ENCODE results near the gene EIF3I. TPM values are rescaled to one million over a fixed set of nuclear protein-coding genes. Genes with fewer than 3 reads are reported as not detected.
"Not testable (repeated sequence)": the region's sequence is repeated elsewhere in the genome, so short reads cannot be mapped to it uniquely, and the experiment has no call there.

EIF3I gene
- total RNA-seq, 4 donors from 2014 or later = 193 to 383 (median 216) TPM

DNA sequence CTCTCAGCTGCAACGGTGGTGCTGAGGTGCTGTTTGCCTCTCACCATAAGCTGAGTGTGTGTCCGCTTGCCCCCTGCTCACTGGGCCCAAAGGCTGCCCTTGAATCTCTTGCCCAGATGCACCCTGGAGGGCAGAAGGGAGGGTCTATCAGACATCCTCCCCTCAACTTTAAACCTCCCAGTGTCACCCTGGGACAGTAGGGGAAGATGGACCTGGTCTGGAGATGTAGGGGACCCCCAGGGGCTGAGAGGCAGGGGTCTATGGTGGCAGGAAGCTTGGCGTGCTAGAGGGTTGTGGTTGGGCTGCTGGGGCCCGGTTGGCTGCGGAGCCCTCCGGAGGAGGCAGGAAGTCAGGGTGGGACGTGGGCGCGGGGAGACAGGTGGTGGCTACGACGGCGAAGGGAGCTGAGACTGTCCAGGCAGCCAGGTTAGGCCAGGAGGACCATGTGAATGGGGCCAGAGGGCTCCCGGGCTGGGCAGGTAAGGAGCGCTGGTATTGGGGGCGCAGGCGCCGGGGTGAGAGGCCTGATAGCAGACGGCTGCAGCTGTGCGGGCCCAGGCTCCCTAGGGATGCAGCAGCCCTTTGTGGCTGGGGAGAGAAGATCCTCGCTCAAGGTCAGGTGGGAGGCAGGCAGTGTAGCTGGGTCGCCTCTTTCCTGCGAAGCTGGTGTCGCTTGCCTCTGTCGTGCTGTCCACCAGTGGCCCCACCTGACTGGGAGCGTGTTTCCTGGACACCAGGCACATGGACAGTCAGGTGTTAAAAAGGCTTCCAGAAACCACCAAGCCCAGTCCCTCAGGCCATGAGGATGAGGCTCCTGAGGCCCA lies 28.9 kb downstream of the EIF3I start, which contains the start of gene LCK:
Gene LCK (plus strand): TSS at position 373 of the 824 bp plus-strand sequence. CDS start 23,065 bp downstream, outside the sequence.
- Histone ChIP-seq H3K27ac (peak within 1 kb of the TSS; percentile 51 to 79 (median 67)), H3K36me3 (no peaks in the 10 kb centered on the region), H3K4me1 (peaks cover 17 to 45% of the 10 kb centered on the region in 2 donors), H3K4me3 (replicated peaks in 1 of 3) (no peak within 1 kb of the TSS), H3K27me3 (no peaks in the 10 kb centered on the region), H3K9me3 (no peaks in the 10 kb centered on the region)
- no peak for TF ChIP-seq POLR2A (IDR thresholded peaks at IDR 0.05)
- TF ChIP-seq, protein P1, sequence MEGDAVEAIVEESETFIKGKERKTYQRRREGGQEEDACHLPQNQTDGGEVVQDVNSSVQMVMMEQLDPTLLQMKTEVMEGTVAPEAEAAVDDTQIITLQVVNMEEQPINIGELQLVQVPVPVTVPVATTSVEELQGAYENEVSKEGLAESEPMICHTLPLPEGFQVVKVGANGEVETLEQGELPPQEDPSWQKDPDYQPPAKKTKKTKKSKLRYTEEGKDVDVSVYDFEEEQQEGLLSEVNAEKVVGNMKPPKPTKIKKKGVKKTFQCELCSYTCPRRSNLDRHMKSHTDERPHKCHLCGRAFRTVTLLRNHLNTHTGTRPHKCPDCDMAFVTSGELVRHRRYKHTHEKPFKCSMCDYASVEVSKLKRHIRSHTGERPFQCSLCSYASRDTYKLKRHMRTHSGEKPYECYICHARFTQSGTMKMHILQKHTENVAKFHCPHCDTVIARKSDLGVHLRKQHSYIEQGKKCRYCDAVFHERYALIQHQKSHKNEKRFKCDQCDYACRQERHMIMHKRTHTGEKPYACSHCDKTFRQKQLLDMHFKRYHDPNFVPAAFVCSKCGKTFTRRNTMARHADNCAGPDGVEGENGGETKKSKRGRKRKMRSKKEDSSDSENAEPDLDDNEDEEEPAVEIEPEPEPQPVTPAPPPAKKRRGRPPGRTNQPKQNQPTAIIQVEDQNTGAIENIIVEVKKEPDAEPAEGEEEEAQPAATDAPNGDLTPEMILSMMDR (IDR thresholded peaks at IDR 0.05) = no peak
- intact Hi-C loops (cut with DNase I) = no loop called here
- WGBS, 2 donors = 86 to 88% methylated on average over 21 to 24 of the region's 25 CpGs
- DNase-seq = no peak

DNA sequence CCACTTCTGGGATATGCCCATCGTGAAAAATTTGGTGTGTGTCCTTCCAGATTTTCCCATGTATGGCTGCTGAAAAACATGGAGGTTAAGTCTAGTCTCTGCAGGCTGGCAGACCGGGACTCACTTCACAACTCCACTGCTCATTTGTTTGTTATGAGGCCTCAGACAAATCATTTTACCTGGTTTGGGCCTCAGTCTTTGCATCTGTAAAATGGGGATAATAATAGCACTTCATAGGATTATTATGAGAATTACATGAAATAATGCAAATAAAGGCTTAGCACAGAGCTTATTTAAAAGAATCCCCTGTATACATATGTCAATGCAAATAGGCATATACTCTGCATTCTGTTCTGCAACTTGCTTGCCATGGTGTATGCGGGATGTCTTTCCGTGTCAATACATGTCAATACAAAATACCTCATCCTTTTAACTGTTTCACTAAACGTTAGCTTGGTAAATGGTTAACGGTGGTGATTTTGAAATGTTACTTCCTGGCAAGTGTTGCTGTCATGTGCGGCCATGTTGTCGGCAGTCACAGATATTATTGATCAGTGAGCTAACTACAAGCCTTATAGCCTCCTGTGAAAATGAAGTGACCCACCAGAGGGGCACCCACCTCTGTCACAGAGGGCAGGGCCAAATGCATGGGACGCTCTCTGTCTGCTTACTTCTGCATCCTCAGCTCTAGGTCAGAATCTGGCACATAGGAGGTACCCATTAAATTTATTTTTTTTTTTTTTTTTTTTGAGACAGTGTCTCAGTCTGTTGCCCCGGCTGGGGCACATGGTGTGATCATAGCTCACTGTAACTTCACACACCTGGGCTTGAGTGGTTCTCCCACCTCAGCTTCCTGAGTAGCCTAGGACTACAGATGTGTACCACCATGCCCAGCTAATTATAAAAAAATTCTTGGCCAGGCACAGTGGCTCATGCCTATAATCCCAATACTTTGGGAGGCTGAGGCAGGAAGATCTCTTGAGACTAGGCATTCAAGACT lies 33.2 kb downstream of the EIF3I start:
- DNase-seq = no peak
- Histone ChIP-seq H3K27ac (no peak overlapping the region), H3K36me3 (no peaks in the 10 kb centered on the region), H3K4me1 (peaks cover 7 to 18% of the 10 kb centered on the region in 2 donors), H3K9me3 (no peaks in the 10 kb centered on the region), H3K4me3 (replicated peaks in 1 of 3) (no peak overlapping the region), H3K27me3 (no peaks in the 10 kb centered on the region)
- intact Hi-C loops (cut with DNase I) = no loop called here
- TF ChIP-seq, protein P1 (IDR thresholded peaks at IDR 0.05) = no peak
- TF ChIP-seq POLR2A (IDR thresholded peaks at IDR 0.05) = no peak
- 92 to 95% methylated on average over 10 of the region's 10 CpGs for WGBS, 2 donors

DNA sequence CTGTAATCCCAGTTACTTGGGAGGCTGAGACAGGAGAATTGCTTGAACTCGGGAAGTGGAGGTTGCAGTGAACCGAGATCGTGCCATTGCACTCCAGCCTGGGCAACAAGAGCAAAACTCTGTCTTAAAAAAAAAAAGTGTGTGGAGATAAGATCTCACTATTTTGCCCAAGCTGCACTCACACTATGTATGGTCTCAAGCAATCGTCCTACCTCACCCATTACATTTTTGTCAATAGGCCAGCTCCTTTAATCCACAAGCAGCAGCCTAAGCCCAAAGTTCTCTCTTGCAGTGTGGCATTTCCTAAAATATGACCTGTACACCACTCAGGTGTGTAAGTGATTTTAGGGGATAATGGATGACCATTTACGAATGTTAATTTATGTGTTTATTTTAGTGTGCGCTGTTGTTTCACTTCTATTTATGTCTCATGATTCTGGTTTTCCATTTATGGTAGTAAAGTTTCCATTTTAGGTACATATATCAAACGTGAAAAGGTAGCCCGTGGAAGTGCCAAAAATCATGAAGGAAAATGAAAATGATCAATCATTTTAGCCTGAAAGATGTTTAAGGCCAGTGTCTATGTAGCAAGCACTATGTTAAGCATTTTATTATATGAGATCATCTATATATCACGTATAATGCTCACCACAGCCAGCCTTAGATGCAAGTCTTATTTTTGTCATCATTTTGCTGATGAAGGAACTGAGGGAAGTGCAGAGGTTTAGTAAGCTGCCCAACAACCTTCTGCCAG lies 34.4 kb downstream of the EIF3I start:
- intact Hi-C loops (cut with DNase I) = no loop called here
- TF ChIP-seq POLR2A (IDR thresholded peaks at IDR 0.05) = no peak
- TF ChIP-seq, protein P1 (IDR thresholded peaks at IDR 0.05) = no peak

DNA sequence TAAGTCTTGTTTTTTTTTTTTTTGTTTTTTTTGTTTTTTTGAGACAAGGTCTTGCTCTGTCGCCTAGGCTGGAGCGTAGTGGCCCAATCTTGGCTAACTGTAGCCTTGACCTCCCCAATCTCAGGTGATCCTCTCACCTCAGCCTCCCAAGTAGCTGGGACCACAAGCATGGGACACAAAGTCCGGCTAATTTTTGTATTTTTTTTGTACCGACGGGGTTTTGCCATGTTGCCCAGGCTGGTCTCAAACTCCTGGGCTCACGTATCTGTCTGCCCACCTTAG lies 35.0 kb downstream of the EIF3I start:
- 91 to 95% methylated on average over 6 of the region's 6 CpGs for WGBS, 2 donors
- no peak overlapping the region for H3K4me3 ChIP-seq (replicated peaks in 1 of 3)
- no peak for TF ChIP-seq POLR2A (IDR thresholded peaks at IDR 0.05)
- TF ChIP-seq, protein P1 (IDR thresholded peaks at IDR 0.05) = no peak
- H3K9me3 ChIP-seq = no peaks in the 10 kb centered on the region
- H3K27ac ChIP-seq = no peak overlapping the region
- H3K4me1 ChIP-seq = peaks cover 6 to 9% of the 10 kb centered on the region in 2 donors
- intact Hi-C loops (cut with DNase I) = no loop called here
- H3K36me3 ChIP-seq = no peaks in the 10 kb centered on the region
- no peaks in the 10 kb centered on the region for H3K27me3 ChIP-seq
- DNase-seq = no peak

More for the DNA sequence above, 34.4 kb downstream of the EIF3I start:
- DNase-seq = no peak
- no peaks in the 10 kb centered on the region for H3K9me3 ChIP-seq
- no peak overlapping the region for H3K27ac ChIP-seq
- H3K4me1 ChIP-seq = peaks cover 7 to 11% of the 10 kb centered on the region in 2 donors
- no peaks in the 10 kb centered on the region for H3K27me3 ChIP-seq
- WGBS, 2 donors = 79 to 85% methylated on average over 9 of the region's 9 CpGs
- H3K4me3 ChIP-seq (replicated peaks in 1 of 3) = no peak overlapping the region
- H3K36me3 ChIP-seq = no peaks in the 10 kb centered on the region

DNA sequence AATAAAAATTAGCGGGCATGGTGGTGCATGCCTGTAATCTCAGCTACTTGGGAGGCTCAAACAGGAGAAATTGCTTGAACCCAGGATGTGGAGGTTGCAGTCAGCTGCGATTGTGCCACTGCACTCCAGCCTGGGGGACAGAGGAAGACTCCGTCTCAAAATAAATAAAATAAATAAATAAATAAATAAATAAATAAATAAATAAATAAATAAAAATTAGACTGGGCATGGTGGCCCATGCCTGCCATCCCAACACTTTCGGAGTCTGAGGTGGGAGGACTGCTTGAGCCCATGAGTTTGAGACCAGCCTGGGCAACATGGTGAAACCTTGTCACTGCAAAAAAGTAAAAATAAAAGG lies 41.0 kb downstream of the EIF3I start:
- H3K4me1 ChIP-seq; H3K27ac ChIP-seq; DNase-seq; H3K27me3 ChIP-seq; H3K4me3 ChIP-seq (replicated peaks in 1 of 3); intact Hi-C loops (cut with DNase I); H3K9me3 ChIP-seq; H3K36me3 ChIP-seq: not testable (repeated sequence)
- WGBS, 2 donors = 94 to 95% methylated on average over 4 of the region's 4 CpGs
